Astrocyte (in vitro differentiated cells and primary cell): ENCODE results near the gene KLHL42. TPM values are rescaled to one million over a fixed set of nuclear protein-coding genes. Genes with fewer than 3 reads are reported as not detected.
"Not testable (repeated sequence)": the region's sequence is repeated elsewhere in the genome, so short reads cannot be mapped to it uniquely, and the experiment has no call there.

Experiments used
- DNase-seq: peaks from one replicate; pipeline ENCODE4 v3.0.0-alpha.2; 2010; ENCODE audit warnings: low read depth
- FAIRE-seq: peaks from 2 replicates; lab custom pipeline; 2011; peaks lifted over from hg19 to GRCh38; lab: Jason Lieb, UNC
- H2AFZ ChIP-seq: 2 replicates; pipeline ENCODE4 v1.6.0; 2012; ENCODE audit warnings: low read depth, low read length, inconsistent platforms
- H3K27ac ChIP-seq: 2 replicates; pipeline ENCODE4 v1.5.1; 2011; ENCODE audit warnings: low read depth, low read length, inconsistent platforms
- H3K27me3 ChIP-seq: 2 replicates; pipeline ENCODE4 v1.6.0; 2011; ENCODE audit warnings: low read length, inconsistent platforms; ENCODE audit not compliant: insufficient read depth
- H3K36me3 ChIP-seq: 2 replicates; pipeline ENCODE4 v1.5.1; 2011; ENCODE audit warnings: low read length, inconsistent platforms; ENCODE audit not compliant: insufficient read depth
- H3K4me1 ChIP-seq: 2 replicates; pipeline ENCODE4 v1.5.1; 2011; ENCODE audit warnings: low read length, inconsistent platforms; ENCODE audit not compliant: insufficient read depth
- H3K4me2 ChIP-seq: 2 replicates; pipeline ENCODE4 v1.6.0; 2012; ENCODE audit warnings: low read length, inconsistent platforms
- H3K4me3 ChIP-seq: 2 replicates; pipeline ENCODE4 v1.5.1; 2011; ENCODE audit warnings: low read depth, mild to moderate bottlenecking, low read length, inconsistent platforms; ENCODE audit not compliant: insufficient read depth
- H3K79me2 ChIP-seq: 2 replicates; pipeline ENCODE4 v1.6.0; 2012; ENCODE audit warnings: mild to moderate bottlenecking, low read length, inconsistent platforms; ENCODE audit not compliant: insufficient read depth
- H3K9ac ChIP-seq: 2 replicates; pipeline ENCODE4 v1.6.0; 2012; ENCODE audit warnings: mild to moderate bottlenecking, low read length, inconsistent platforms
- H3K9me3 ChIP-seq: 2 replicates; pipeline ENCODE4 v1.5.1; 2012; ENCODE audit warnings: low read depth, mild to moderate bottlenecking, low read length, inconsistent platforms; ENCODE audit not compliant: insufficient read depth
- H4K20me1 ChIP-seq: 2 replicates; pipeline ENCODE4 v1.6.0; 2012; ENCODE audit warnings: low read length, inconsistent platforms; ENCODE audit not compliant: insufficient read depth
- H3K27ac Mint-ChIP-seq: one replicate; pipeline ENCODE4 v1.8.0; 2021; ENCODE audit warnings: mild to moderate bottlenecking, mixed read lengths; ENCODE audit not compliant: unreplicated experiment
- H3K27me3 Mint-ChIP-seq: one replicate; pipeline ENCODE4 v1.8.0; 2021; ENCODE audit warnings: low read depth, mixed read lengths; ENCODE audit not compliant: unreplicated experiment
- H3K36me3 Mint-ChIP-seq: one replicate; pipeline ENCODE4 v1.8.0; 2021; ENCODE audit warnings: low read depth, mixed read lengths; ENCODE audit not compliant: unreplicated experiment
- H3K4me1 Mint-ChIP-seq: one replicate; pipeline ENCODE4 v1.8.0; 2021; ENCODE audit warnings: low read depth, mixed read lengths; ENCODE audit not compliant: unreplicated experiment
- H3K4me3 Mint-ChIP-seq: one replicate; pipeline ENCODE4 v1.8.0; 2021; ENCODE audit warnings: mild to moderate bottlenecking, moderate library complexity, mixed read lengths; ENCODE audit not compliant: unreplicated experiment
- H3K9me3 Mint-ChIP-seq: one replicate; pipeline ENCODE4 v1.8.0; 2021; ENCODE audit warnings: mild to moderate bottlenecking, mixed read lengths; ENCODE audit not compliant: unreplicated experiment
- EZH2 ChIP-seq: IDR thresholded peaks from 2 replicates; pipeline ENCODE4 v1.6.1; 2012; ENCODE audit warnings: mild to moderate bottlenecking, low read length, inconsistent platforms; ENCODE audit not compliant: insufficient read depth
- total RNA-seq: library from RNA; stranded (reverse); gene quantifications from 2 replicates; pipeline ENCODE4 v1.2.1, GENCODE V29; 2021
- TF ChIP-seq, protein P1 (sequence below): IDR thresholded peaks from 2 replicates; pipeline ENCODE4 v1.5.1; 2011; ENCODE audit warnings: low read depth, mild to moderate bottlenecking, inconsistent platforms, low read length, moderate library complexity; ENCODE audit not compliant: insufficient read depth

KLHL42 gene
- total RNA-seq, 1 donor from 2014 or later: 40.8 TPM

DNA sequence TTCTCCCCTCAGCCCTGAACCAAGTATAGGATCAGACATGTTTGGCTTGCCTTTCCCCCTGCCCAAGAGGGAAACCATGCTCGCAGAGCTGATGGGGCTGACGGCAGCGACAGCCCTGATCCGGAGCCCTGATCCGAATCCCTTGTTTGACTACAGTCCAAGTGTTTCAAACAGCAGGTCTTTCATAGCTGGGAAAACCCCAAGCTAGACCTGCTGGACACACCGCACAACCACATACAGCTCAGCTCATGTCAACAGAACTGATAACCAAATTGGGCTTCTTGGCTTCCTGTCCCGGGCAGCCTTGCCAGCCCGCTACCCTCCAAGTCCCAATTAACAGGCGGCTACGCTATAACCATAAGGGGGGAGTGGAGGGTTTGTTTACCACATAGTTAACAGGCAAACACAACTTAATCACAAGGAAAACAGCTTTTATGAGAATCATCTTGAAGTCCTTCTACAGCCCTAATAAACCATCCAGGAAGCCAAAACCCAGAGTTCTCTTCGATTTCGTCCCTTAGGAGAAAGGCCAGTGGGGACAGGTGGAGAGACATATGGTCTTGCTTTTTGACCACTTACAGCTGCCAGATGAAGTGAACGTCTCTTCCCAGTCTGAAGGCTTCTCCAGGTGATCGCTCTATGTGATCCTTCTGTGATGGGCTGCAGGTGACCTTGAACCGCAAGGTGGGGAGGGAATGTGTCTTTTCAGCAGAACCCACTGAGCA, 64.5 kb downstream of the KLHL42 start:
- FAIRE-seq (no peak), DNase-seq (peak; percentile 31)
- peak overlapping the region; percentile 89 for H3K27ac Mint-ChIP-seq
- H3K4me2 ChIP-seq: no peak overlapping the region
- peaks cover 18% of the 10 kb centered on the region for H3K9me3 Mint-ChIP-seq
- H4K20me1 ChIP-seq: no peaks in the 10 kb centered on the region
- no peak overlapping the region for H3K4me3 Mint-ChIP-seq
- H3K4me3 ChIP-seq: no peak overlapping the region
- H3K9ac ChIP-seq: no peak overlapping the region
- no peaks in the 10 kb centered on the region for H3K27me3 Mint-ChIP-seq
- H3K9me3 ChIP-seq: no peaks in the 10 kb centered on the region
- H3K79me2 ChIP-seq: no peaks in the 10 kb centered on the region
- no peak overlapping the region for H3K27ac ChIP-seq
- TF ChIP-seq EZH2: no peak
- TF ChIP-seq, protein P1, sequence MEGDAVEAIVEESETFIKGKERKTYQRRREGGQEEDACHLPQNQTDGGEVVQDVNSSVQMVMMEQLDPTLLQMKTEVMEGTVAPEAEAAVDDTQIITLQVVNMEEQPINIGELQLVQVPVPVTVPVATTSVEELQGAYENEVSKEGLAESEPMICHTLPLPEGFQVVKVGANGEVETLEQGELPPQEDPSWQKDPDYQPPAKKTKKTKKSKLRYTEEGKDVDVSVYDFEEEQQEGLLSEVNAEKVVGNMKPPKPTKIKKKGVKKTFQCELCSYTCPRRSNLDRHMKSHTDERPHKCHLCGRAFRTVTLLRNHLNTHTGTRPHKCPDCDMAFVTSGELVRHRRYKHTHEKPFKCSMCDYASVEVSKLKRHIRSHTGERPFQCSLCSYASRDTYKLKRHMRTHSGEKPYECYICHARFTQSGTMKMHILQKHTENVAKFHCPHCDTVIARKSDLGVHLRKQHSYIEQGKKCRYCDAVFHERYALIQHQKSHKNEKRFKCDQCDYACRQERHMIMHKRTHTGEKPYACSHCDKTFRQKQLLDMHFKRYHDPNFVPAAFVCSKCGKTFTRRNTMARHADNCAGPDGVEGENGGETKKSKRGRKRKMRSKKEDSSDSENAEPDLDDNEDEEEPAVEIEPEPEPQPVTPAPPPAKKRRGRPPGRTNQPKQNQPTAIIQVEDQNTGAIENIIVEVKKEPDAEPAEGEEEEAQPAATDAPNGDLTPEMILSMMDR: no peak
- no peaks in the 10 kb centered on the region for H3K36me3 Mint-ChIP-seq
- no peaks in the 10 kb centered on the region for H3K4me1 ChIP-seq
- no peaks in the 10 kb centered on the region for H3K27me3 ChIP-seq
- no peak overlapping the region for H2AFZ ChIP-seq
- H3K4me1 Mint-ChIP-seq: peaks cover 28% of the 10 kb centered on the region
- H3K36me3 ChIP-seq: no peaks in the 10 kb centered on the region

DNA sequence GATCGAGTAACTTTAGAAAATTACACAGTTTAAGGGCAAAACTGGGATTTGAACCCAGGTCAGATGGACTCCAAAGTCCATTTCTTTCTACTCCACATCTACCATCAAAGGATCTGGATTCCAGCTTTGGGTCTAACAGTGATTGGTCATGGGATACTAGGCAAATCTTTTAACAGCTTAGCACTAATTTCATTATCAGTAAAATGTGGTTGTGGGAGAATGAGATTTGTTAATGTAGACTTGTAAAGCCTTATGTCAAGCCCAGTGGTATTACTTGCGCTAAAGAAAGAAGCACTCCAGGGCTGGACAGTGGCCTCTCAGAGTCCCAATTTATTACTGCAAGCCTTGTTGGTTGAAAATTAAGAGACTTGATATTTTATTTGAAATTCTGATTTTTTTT, 65.2 kb downstream of the KLHL42 start:
- Histone ChIP-seq H3K9ac (no peak overlapping the region), H3K36me3 (no peaks in the 10 kb centered on the region), H3K79me2 (no peaks in the 10 kb centered on the region), H4K20me1 (no peaks in the 10 kb centered on the region), H3K9me3 (no peaks in the 10 kb centered on the region), H3K4me2 (no peak overlapping the region), H3K4me3 (no peak overlapping the region), H3K27me3 (no peaks in the 10 kb centered on the region), H2AFZ (no peak overlapping the region), H3K27ac (no peak overlapping the region), H3K4me1 (no peaks in the 10 kb centered on the region)
- no peak for FAIRE-seq
- peaks cover 28% of the 10 kb centered on the region for H3K4me1 Mint-ChIP-seq
- no peak overlapping the region for H3K27ac Mint-ChIP-seq
- no peak for TF ChIP-seq EZH2
- TF ChIP-seq, protein P1: no peak
- no peak for DNase-seq
- no peak overlapping the region for H3K4me3 Mint-ChIP-seq
- no peaks in the 10 kb centered on the region for H3K36me3 Mint-ChIP-seq
- no peaks in the 10 kb centered on the region for H3K27me3 Mint-ChIP-seq
- peaks cover 20% of the 10 kb centered on the region for H3K9me3 Mint-ChIP-seq

DNA sequence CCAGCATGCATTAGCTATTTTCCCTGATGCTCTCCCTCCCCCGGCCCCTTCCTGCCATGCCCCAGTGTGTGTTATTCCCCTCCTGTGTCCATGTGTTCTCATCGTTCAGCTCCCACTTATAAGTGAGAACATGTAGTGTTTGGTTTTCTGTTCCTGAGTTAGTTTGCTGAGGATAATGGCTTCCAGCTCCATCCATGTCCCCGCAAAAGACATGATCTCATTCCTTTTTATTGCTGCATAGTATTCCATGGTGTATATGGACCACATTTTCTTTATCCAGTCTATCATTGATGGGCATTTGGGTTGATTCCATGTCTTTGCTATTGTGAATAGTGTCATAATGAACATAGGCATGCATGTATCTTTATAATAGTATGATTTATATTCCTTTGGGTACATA, 65.7 kb downstream of the KLHL42 start:
- Mint-ChIP-seq H3K9me3 (peaks cover 20% of the 10 kb centered on the region), H3K4me1 (peaks cover 22% of the 10 kb centered on the region)
- not testable (repeated sequence) for H3K9ac ChIP-seq, H3K4me3 ChIP-seq, H3K4me3 Mint-ChIP-seq, H3K27ac Mint-ChIP-seq, DNase-seq, H4K20me1 ChIP-seq, H3K27ac ChIP-seq, H3K27me3 ChIP-seq, H3K4me2 ChIP-seq, H3K36me3 Mint-ChIP-seq, H3K79me2 ChIP-seq, H3K9me3 ChIP-seq, H2AFZ ChIP-seq, FAIRE-seq, H3K36me3 ChIP-seq, H3K27me3 Mint-ChIP-seq, H3K4me1 ChIP-seq

DNA sequence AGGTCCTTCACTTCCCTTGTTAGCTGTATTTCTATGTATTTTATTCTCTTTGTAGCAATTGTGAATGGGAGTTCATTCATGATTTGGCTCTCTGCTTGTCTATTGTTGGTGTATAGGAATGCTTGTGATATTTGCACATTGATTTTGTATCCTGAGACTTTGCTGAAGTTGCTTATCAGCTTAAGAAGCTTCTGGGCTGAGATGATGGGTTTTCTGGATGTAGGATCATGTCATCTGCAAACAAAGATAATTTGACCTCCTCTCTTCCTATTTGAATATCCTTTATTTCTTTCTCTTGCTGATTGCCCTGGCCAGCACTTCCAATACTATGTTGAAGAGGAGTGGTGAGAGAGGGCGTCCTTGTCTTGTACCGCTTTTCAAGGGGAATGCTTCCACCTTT, 67.3 kb downstream of the KLHL42 start:
- H3K79me2 ChIP-seq, H3K36me3 Mint-ChIP-seq, H3K36me3 ChIP-seq, FAIRE-seq, H3K4me1 ChIP-seq, H3K4me3 Mint-ChIP-seq, H3K27me3 Mint-ChIP-seq, H3K27me3 ChIP-seq, H3K27ac Mint-ChIP-seq, H3K4me2 ChIP-seq, DNase-seq, H3K9me3 ChIP-seq, H2AFZ ChIP-seq, H3K9ac ChIP-seq, H4K20me1 ChIP-seq, H3K4me3 ChIP-seq, H3K27ac ChIP-seq: not testable (repeated sequence)
- Mint-ChIP-seq H3K4me1 (peaks cover 16% of the 10 kb centered on the region), H3K9me3 (peaks cover 20% of the 10 kb centered on the region)
